SK-N-MC (cell line): ENCODE results near the gene TFDP2.
"Not testable (repeated sequence)": the region's sequence is repeated elsewhere in the genome, so short reads cannot be mapped to it uniquely, and the experiment has no call there.

Experiments
- DNase-seq: peaks from one replicate; pipeline ENCODE4 v3.0.0-alpha.2; 2011; ENCODE audit warnings: low read depth, low spot score
- H3K27ac ChIP-seq: fragments of 200-600 bp; sonication (generic); 2 replicates; pipeline ENCODE4 v1.5.1; 2016; ENCODE audit warnings: mixed run types
- H3K36me3 ChIP-seq: fragments of 200-600 bp; sonication (generic); 2 replicates; pipeline ENCODE4 v1.6.1; 2017; ENCODE audit warnings: antibody characterized with exemption, low read length, mixed read lengths; ENCODE audit not compliant: insufficient read depth
- H3K4me3 ChIP-seq: fragments of 200-600 bp; sonication (generic); 2 replicates; pipeline ENCODE4 v1.5.1; 2016
- H3K9ac ChIP-seq: fragments of 200-600 bp; sonication (generic); 2 replicates; pipeline ENCODE4 v1.8.0; 2017; ENCODE audit warnings: mixed run types, mixed read lengths; ENCODE audit not compliant: insufficient read length
- H3K9me3 ChIP-seq: fragments of 200-600 bp; sonication (generic); 2 replicates; pipeline ENCODE4 v1.6.1; 2017; ENCODE audit warnings: low read depth, mild to moderate bottlenecking, antibody characterized with exemption, low read length, moderate library complexity, mixed read lengths
- EZH2 ChIP-seq: fragments of 200-600 bp; sonication (generic); IDR thresholded peaks from one replicate; pipeline ENCODE4 v1.6.1; 2017; ENCODE audit warnings: antibody characterized with exemption
- FOXP2 ChIP-seq: optimal IDR thresholded peaks from 2 replicates; pipeline ENCODE3; 2011; ENCODE audit warnings: mild to moderate bottlenecking, moderate library complexity; ENCODE audit not compliant: insufficient read depth; ENCODE audit errors: extremely low read length, control extremely low read depth
- POLR2AphosphoS5 ChIP-seq: IDR thresholded peaks from 2 replicates; pipeline ENCODE4 v1.6.1; 2012; ENCODE audit warnings: mild to moderate bottlenecking, low read depth, low read length, borderline replicate concordance

The TFDP2 gene

GRCh38 chr3:142115867-142116668, 33.3 kb downstream of the TFDP2 start:
- DNase-seq: no peak
- H3K4me3 ChIP-seq: no peak overlapping the region

GRCh38 chr3:142112601-142113000, 36.7 kb downstream of the TFDP2 start:
- TF ChIP-seq POLR2AphosphoS5: no peak
- no peak for TF ChIP-seq EZH2
- no peak for TF ChIP-seq FOXP2
- H3K27ac ChIP-seq: no peak overlapping the region
- DNase-seq: no peak

More at GRCh38 chr3:142115867-142116668, 33.3 kb downstream of the TFDP2 start:
- TF ChIP-seq POLR2AphosphoS5: no peak
- no peak for TF ChIP-seq FOXP2
- TF ChIP-seq EZH2: no peak
- Histone ChIP-seq H3K9me3 (no peaks in the 10 kb centered on the region), H3K36me3 (no peaks in the 10 kb centered on the region), H3K9ac (no peak overlapping the region), H3K27ac (no peak overlapping the region)

GRCh38 chr3:142106548-142106947, 42.8 kb downstream of the TFDP2 start:
- DNase-seq: no peak
- TF ChIP-seq FOXP2: no peak
- no peak for TF ChIP-seq POLR2AphosphoS5
- no peak for TF ChIP-seq EZH2
- no peak overlapping the region for H3K9ac ChIP-seq
- no peaks in the 10 kb centered on the region for H3K9me3 ChIP-seq
- no peaks in the 10 kb centered on the region for H3K36me3 ChIP-seq
- no peak overlapping the region for H3K27ac ChIP-seq
- no peak overlapping the region for H3K4me3 ChIP-seq

More at GRCh38 chr3:142112601-142113000, 36.7 kb downstream of the TFDP2 start:
- no peak overlapping the region for H3K4me3 ChIP-seq
- H3K9me3 ChIP-seq: no peaks in the 10 kb centered on the region
- no peak overlapping the region for H3K9ac ChIP-seq
- H3K36me3 ChIP-seq: no peaks in the 10 kb centered on the region

- H3K9me3 ChIP-seq: no peaks in the 10 kb centered on the region
- TF ChIP-seq FOXP2 (no peak), EZH2 (no peak), POLR2AphosphoS5 (no peak)
- H3K4me3 ChIP-seq: no peak overlapping the region
- no peak overlapping the region for H3K9ac ChIP-seq
- DNase-seq: no peak
- no peaks in the 10 kb centered on the region for H3K36me3 ChIP-seq
- no peak overlapping the region for H3K27ac ChIP-seq
These were observed 43.4 kb downstream of the TFDP2 start for GRCh38 chr3:142105991-142106390.

GRCh38 chr3:142104763-142105162, 44.6 kb downstream of the TFDP2 start:
- no peaks in the 10 kb centered on the region for H3K9me3 ChIP-seq
- H3K9ac ChIP-seq: no peak overlapping the region
- H3K36me3 ChIP-seq: no peaks in the 10 kb centered on the region
- H3K4me3 ChIP-seq: no peak overlapping the region
- no peak for DNase-seq
- TF ChIP-seq FOXP2: no peak
- no peak overlapping the region for H3K27ac ChIP-seq

- DNase-seq: no peak
- no peak overlapping the region for H3K4me3 ChIP-seq
- no peak overlapping the region for H3K9ac ChIP-seq
- no peaks in the 10 kb centered on the region for H3K36me3 ChIP-seq
- TF ChIP-seq POLR2AphosphoS5 (no peak), EZH2 (no peak), FOXP2 (no peak)
- no peak overlapping the region for H3K27ac ChIP-seq
- H3K9me3 ChIP-seq: no peaks in the 10 kb centered on the region
These were observed 50.4 kb downstream of the TFDP2 start for GRCh38 chr3:142098964-142099363.

- H3K9ac ChIP-seq: no peak overlapping the region
- H3K9me3 ChIP-seq: no peaks in the 10 kb centered on the region
- H3K36me3 ChIP-seq: no peaks in the 10 kb centered on the region
- H3K27ac ChIP-seq: no peak overlapping the region
- DNase-seq: no peak
- no peak overlapping the region for H3K4me3 ChIP-seq
- TF ChIP-seq FOXP2: no peak
These were observed 52.1 kb downstream of the TFDP2 start for GRCh38 chr3:142097099-142097843.

GRCh38 chr3:142095841-142096240, 53.5 kb downstream of the TFDP2 start:
- Histone ChIP-seq H3K27ac (no peak overlapping the region), H3K9me3 (no peaks in the 10 kb centered on the region), H3K9ac (no peak overlapping the region), H3K4me3 (no peak overlapping the region), H3K36me3 (no peaks in the 10 kb centered on the region)
- DNase-seq: no peak
- no peak for TF ChIP-seq EZH2
- TF ChIP-seq FOXP2: no peak
- TF ChIP-seq POLR2AphosphoS5: no peak

- not testable (repeated sequence) for H3K27ac ChIP-seq, H3K9me3 ChIP-seq, DNase-seq, H3K9ac ChIP-seq, H3K4me3 ChIP-seq, H3K36me3 ChIP-seq
These were observed 60.4 kb downstream of the TFDP2 start for GRCh38 chr3:142088925-142089324.
